ENCODE measurements around the gene XYLB.

DNA sequence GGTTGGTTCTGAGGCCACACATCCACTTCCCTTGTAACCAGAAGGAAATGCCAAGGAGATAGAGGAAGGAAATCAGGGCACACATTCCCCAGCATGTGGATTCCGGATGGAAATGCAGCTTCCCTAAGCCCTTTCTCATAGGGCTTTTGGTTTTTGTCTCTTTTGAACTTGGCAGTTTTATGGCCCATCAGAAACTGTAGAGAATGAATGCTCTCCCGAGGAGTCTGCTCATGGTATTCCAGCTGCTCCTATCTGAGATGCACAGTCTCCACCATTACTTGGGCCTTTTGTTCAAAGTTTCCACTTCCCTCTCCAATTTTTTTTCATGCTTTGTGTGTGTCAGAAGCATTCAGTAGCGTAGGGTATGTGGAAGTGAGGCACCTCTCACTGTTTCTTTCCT, 21.2 kb downstream of the XYLB start:
- TF ChIP-seq CTCF (IDR thresholded peaks at IDR 0.05): no peak
- TF ChIP-seq EZH2 (IDR thresholded peaks at IDR 0.05): no peak
- no peak for TF ChIP-seq EZH2phosphoT487 (IDR thresholded peaks at IDR 0.05)

All from neural progenitor cell (in vitro differentiated cells).